Small intestine (tissue), 7 donors: ENCODE measurements around the gene NINJ1. TPM values are rescaled to one million over a fixed set of nuclear protein-coding genes. Genes with fewer than 3 reads are reported as not detected.

Experiments used
- DNase-seq, 2 donors: peaks; one replicate each; pipeline versions ENCODE4 v3.0.0 to v3.0.0-alpha.2; 2013
- FAIRE-seq: peaks from 2 replicates; lab custom pipeline; 2012; peaks lifted over from hg19 to GRCh38; lab: Jason Lieb, UNC
- H3K27ac ChIP-seq, 3 donors: one replicate each; pipeline ENCODE4 v1.5.1; 2013; ENCODE audit warnings: low read length in 2 of 3, mild to moderate bottlenecking in 2 of 3, control low read depth in 1 of 3, inconsistent platforms in 1 of 3, low read depth in 1 of 3, moderate library complexity in 1 of 3
- H3K27me3 ChIP-seq, 3 donors: one replicate each; pipeline ENCODE4 v1.6.1; 2013; ENCODE audit warnings: low read length in 3 of 3, inconsistent platforms in 1 of 3; ENCODE audit not compliant: control insufficient read depth in 3 of 3, insufficient read depth in 3 of 3
- H3K36me3 ChIP-seq, 3 donors: one replicate each; pipeline ENCODE4 v1.6.1; 2013; ENCODE audit warnings: low read length in 3 of 3, inconsistent platforms in 1 of 3, low read depth in 1 of 3, mild to moderate bottlenecking in 1 of 3, moderate library complexity in 1 of 3; ENCODE audit not compliant: control insufficient read depth in 3 of 3, insufficient read depth in 2 of 3
- H3K4me1 ChIP-seq, 3 donors: one replicate each; pipeline ENCODE4 v1.6.1; 2013; ENCODE audit warnings: low read length in 2 of 3, inconsistent platforms in 1 of 3, low read depth in 1 of 3, mild to moderate bottlenecking in 1 of 3, moderate library complexity in 1 of 3; ENCODE audit not compliant: control insufficient read depth in 3 of 3, insufficient read depth in 2 of 3
- H3K4me3 ChIP-seq, 3 donors: one replicate each; pipeline ENCODE4 v1.5.1; 2013; ENCODE audit warnings: low read length in 3 of 3, control low read depth in 1 of 3, inconsistent platforms in 1 of 3, low read depth in 1 of 3, mild to moderate bottlenecking in 1 of 3, moderate library complexity in 1 of 3
- H3K9me3 ChIP-seq, 2 donors: one replicate each; pipeline ENCODE4 v1.6.1; 2013; ENCODE audit warnings: low read depth in 1 of 2, low read length in 1 of 2; ENCODE audit not compliant: control insufficient read depth in 2 of 2, insufficient read depth in 1 of 2
- WGBS, 3 donors: extraction: QIAGEN DNeasy Blood & Tissue Kit; methylation state at CpG; one replicate each; pipeline ENCODE4 v1.1.7; 2013; 5-methylcytosine and 5-hydroxymethylcytosine counted together
- polyA plus RNA-seq, 4 donors: library from polyadenylated mRNA; stranded (reverse) in 3 of 4; unstranded in 1 of 4; fragments of 200-250 nt in 3 of 4; fragments of 120-200 nt in 1 of 4; gene quantifications; one replicate each; pipeline versions ENCODE4 v1.2.1 to v1.2.3, GENCODE V29; 2013
- donor health status: healthy with polysubstance abuse.
- donor health status: control.
- donor health status: control.
- donor health status: Bipolar disorder and iron deficiency.
- donor health status: healthy.

The NINJ1 gene
- polyA plus RNA-seq, 4 donors, result 29.4 to 93.2 (median 54.0) TPM

- DNase-seq, result no peak
- H3K27ac ChIP-seq, result peak overlapping the region in 2 of 3 donors; percentile 51 to 80
- H3K27me3 ChIP-seq, result no peaks in the 10 kb centered on the region
- H3K4me1 ChIP-seq, result peaks cover 0 to 33% (median 0%) of the 10 kb centered on the region in 3 donors
- WGBS, 3 donors, result 67 to 74% (median 72%) methylated on average over 8 of the region's 8 CpGs
- FAIRE-seq, result no peak
- no peak overlapping the region for H3K4me3 ChIP-seq
- peaks cover 0 to 88% (median 0%) of the 10 kb centered on the region in 3 donors for H3K36me3 ChIP-seq
- H3K9me3 ChIP-seq, result no peaks in the 10 kb centered on the region
Measured at GRCh38 chr9:93127395-93127911, 6.6 kb downstream of the NINJ1 start.

GRCh38 chr9:93126825-93127368 lies 7.2 kb downstream of the NINJ1 start:
- peaks cover 0 to 28% (median 0%) of the 10 kb centered on the region in 3 donors for H3K4me1 ChIP-seq
- DNase-seq (peak in 1 of 2 donors; percentile 89), FAIRE-seq (no peak)
- WGBS, 3 donors, result 52 to 57% (median 57%) methylated on average over 18 of the region's 18 CpGs
- H3K27ac ChIP-seq, result peak overlapping the region in 2 of 3 donors; percentile 51 to 80
- no peak overlapping the region for H3K4me3 ChIP-seq
- H3K36me3 ChIP-seq, result peaks cover 0 to 89% (median 0%) of the 10 kb centered on the region in 3 donors
- no peaks in the 10 kb centered on the region for H3K9me3 ChIP-seq
- H3K27me3 ChIP-seq, result no peaks in the 10 kb centered on the region

- no peaks in the 10 kb centered on the region for H3K9me3 ChIP-seq
- 81 to 92% (median 87%) methylated on average over 21 to 23 of the region's 23 CpGs for WGBS, 3 donors
- H3K4me1 ChIP-seq, result peaks cover 0 to 21% (median 0%) of the 10 kb centered on the region in 3 donors
- H3K27ac ChIP-seq, result peak overlapping the region in 2 of 3 donors; percentile 51 to 80
- DNase-seq (no peak), FAIRE-seq (no peak)
- H3K27me3 ChIP-seq, result no peaks in the 10 kb centered on the region
- peaks cover 0 to 89% (median 0%) of the 10 kb centered on the region in 3 donors for H3K36me3 ChIP-seq
- H3K4me3 ChIP-seq, result no peak overlapping the region
Measured at GRCh38 chr9:93126151-93126781, 7.8 kb downstream of the NINJ1 start.

- Histone ChIP-seq H3K4me3 (no peak overlapping the region), H3K27ac (no peak overlapping the region), H3K4me1 (peaks cover 0 to 15% (median 0%) of the 10 kb centered on the region in 3 donors), H3K36me3 (peaks cover 0 to 89% (median 0%) of the 10 kb centered on the region in 3 donors), H3K27me3 (no peaks in the 10 kb centered on the region), H3K9me3 (no peaks in the 10 kb centered on the region)
- no peak for FAIRE-seq
- no peak for DNase-seq
- 94 to 96% (median 95%) methylated on average over 10 of the region's 10 CpGs for WGBS, 3 donors
Measured at GRCh38 chr9:93125331-93125894, 8.6 kb downstream of the NINJ1 start.

- no peak for FAIRE-seq
- Histone ChIP-seq H3K36me3 (peaks cover 0 to 88% (median 0%) of the 10 kb centered on the region in 3 donors), H3K27ac (no peak overlapping the region), H3K27me3 (no peaks in the 10 kb centered on the region), H3K4me3 (no peak overlapping the region), H3K4me1 (peaks cover 0 to 20% (median 0%) of the 10 kb centered on the region in 3 donors), H3K9me3 (no peaks in the 10 kb centered on the region)
- 93 to 94% (median 94%) methylated on average over 16 of the region's 16 CpGs for WGBS, 3 donors
- no peak for DNase-seq
Measured at GRCh38 chr9:93124793-93125192, 9.3 kb downstream of the NINJ1 start.

- H3K4me1 ChIP-seq, result peaks cover 0 to 25% (median 0%) of the 10 kb centered on the region in 3 donors
- FAIRE-seq (no peak), DNase-seq (no peak)
- no peaks in the 10 kb centered on the region for H3K27me3 ChIP-seq
- WGBS, 3 donors, result 81 to 83% (median 83%) methylated on average over 14 of the region's 14 CpGs
- H3K27ac ChIP-seq, result no peak overlapping the region
- H3K9me3 ChIP-seq, result no peaks in the 10 kb centered on the region
- no peak overlapping the region for H3K4me3 ChIP-seq
- peaks cover 0 to 81% (median 0%) of the 10 kb centered on the region in 3 donors for H3K36me3 ChIP-seq
Measured at GRCh38 chr9:93123561-93124283, 10.3 kb downstream of the NINJ1 start.

- peaks cover 0 to 73% (median 0%) of the 10 kb centered on the region in 3 donors for H3K36me3 ChIP-seq
Measured at GRCh38 chr9:93122721-93123221, 11.3 kb downstream of the NINJ1 start.

More at GRCh38 chr9:93122721-93123221, 11.3 kb downstream of the NINJ1 start:
- Histone ChIP-seq H3K4me3 (no peak overlapping the region), H3K9me3 (no peaks in the 10 kb centered on the region), H3K27ac (no peak overlapping the region), H3K27me3 (no peaks in the 10 kb centered on the region), H3K4me1 (peaks cover 0 to 25% (median 0%) of the 10 kb centered on the region in 3 donors)
- 89 to 91% (median 91%) methylated on average over 14 of the region's 14 CpGs for WGBS, 3 donors
- FAIRE-seq (no peak), DNase-seq (no peak)
